ENCODE measurements around the gene SZT2. TPM values are rescaled to one million over a fixed set of nuclear protein-coding genes. Genes with fewer than 3 reads are reported as not detected.

Gene SZT2
- total RNA-seq, 2 donors from 2014 or later = 34.8 to 50.5 TPM

DNA sequence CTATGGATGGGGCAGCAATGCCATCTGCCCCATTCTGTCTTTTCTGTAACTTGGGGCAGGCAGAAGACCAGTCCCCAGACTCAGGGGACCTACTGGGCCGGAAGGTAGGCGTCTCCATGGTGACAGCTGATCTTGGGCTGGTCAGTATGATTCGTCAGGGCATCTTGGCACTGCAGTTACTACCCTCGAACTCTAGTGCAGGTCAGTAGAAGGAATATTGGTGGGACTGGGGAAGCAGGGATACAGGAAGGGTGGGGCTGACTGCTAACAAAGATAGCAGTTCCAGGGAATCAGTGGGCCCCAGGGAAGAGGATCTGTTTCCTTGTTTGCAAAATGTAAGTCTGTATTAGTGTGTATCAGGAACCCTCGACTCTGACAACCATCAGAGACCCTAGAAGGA, 26.2 kb downstream of the SZT2 start:
- peaks cover 12% of the 10 kb centered on the region for H3K36me3 ChIP-seq
- DNase-seq = no peak
- H3K9me3 ChIP-seq = no peaks in the 10 kb centered on the region
- intact Hi-C loops (cut with DNase I) = loop anchor here (5.0 kb wide), 1 partner anchor 189 kb away; no protein-coding TSS in a partner anchor
- H3K27ac ChIP-seq = no peak overlapping the region
- TF ChIP-seq, protein P1, sequence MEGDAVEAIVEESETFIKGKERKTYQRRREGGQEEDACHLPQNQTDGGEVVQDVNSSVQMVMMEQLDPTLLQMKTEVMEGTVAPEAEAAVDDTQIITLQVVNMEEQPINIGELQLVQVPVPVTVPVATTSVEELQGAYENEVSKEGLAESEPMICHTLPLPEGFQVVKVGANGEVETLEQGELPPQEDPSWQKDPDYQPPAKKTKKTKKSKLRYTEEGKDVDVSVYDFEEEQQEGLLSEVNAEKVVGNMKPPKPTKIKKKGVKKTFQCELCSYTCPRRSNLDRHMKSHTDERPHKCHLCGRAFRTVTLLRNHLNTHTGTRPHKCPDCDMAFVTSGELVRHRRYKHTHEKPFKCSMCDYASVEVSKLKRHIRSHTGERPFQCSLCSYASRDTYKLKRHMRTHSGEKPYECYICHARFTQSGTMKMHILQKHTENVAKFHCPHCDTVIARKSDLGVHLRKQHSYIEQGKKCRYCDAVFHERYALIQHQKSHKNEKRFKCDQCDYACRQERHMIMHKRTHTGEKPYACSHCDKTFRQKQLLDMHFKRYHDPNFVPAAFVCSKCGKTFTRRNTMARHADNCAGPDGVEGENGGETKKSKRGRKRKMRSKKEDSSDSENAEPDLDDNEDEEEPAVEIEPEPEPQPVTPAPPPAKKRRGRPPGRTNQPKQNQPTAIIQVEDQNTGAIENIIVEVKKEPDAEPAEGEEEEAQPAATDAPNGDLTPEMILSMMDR (IDR thresholded peaks at IDR 0.05) = no peak
- no peak overlapping the region for H3K9ac ChIP-seq (ENCODE audit: low read depth in 2 of 2, low read length in 2 of 2)
- no peak overlapping the region for H3K4me3 ChIP-seq
- no peaks in the 10 kb centered on the region for H3K4me1 ChIP-seq
- no peaks in the 10 kb centered on the region for H3K27me3 ChIP-seq

- intact Hi-C loops (cut with DNase I) = loop anchor here (5.0 kb wide), 1 partner anchor 192 kb away; no protein-coding TSS in a partner anchor
- no peak overlapping the region for H3K4me3 ChIP-seq
- TF ChIP-seq, protein P1 (IDR thresholded peaks at IDR 0.05) = no peak
- H3K9ac ChIP-seq (ENCODE audit: low read depth in 2 of 2, low read length in 2 of 2) = no peak overlapping the region
- H3K9me3 ChIP-seq = no peaks in the 10 kb centered on the region
- peaks cover 18% of the 10 kb centered on the region for H3K36me3 ChIP-seq
- no peaks in the 10 kb centered on the region for H3K4me1 ChIP-seq
- H3K27ac ChIP-seq = no peak overlapping the region
- no peak for DNase-seq
- H3K27me3 ChIP-seq = no peaks in the 10 kb centered on the region
Observed at GRCh38 chr1:43418858-43419257, 29.2 kb downstream of the SZT2 start.

- Histone ChIP-seq H3K4me3 (no peak overlapping the region), H3K27ac (no peak overlapping the region), H3K9me3 (no peaks in the 10 kb centered on the region), H3K4me1 (no peaks in the 10 kb centered on the region), H3K9ac (ENCODE audit: low read depth in 2 of 2, low read length in 2 of 2) (no peak overlapping the region), H3K36me3 (peaks cover 24% of the 10 kb centered on the region), H3K27me3 (no peaks in the 10 kb centered on the region)
- TF ChIP-seq, protein P1 (IDR thresholded peaks at IDR 0.05) = no peak
- intact Hi-C loops (cut with DNase I) = loop anchor here (5.0 kb wide), 1 partner anchor 193 kb away; no protein-coding TSS in a partner anchor
- DNase-seq = no peak
Observed at GRCh38 chr1:43419627-43420425, 30.1 kb downstream of the SZT2 start.

DNA sequence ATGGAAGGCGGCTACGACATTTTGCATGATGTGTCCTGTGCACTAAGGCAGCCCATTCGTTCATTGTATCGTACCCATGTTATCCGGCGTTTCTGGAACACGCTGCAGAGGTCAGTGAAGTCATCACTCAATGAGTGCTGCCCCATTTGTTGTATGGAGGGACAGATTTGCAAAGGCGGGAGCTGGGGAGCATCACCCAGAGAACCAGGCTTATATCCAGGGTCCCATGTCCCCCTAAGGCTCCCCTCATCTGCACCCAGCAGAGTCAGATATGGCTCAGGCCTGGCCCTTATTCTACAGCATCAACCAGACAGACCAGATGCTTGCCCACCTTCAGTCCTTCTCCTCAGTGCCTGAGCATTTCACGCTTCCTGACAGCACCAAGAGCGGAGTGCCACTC, 31.2 kb downstream of the SZT2 start:
- no peak overlapping the region for H3K27ac ChIP-seq
- intact Hi-C loops (cut with DNase I) = no loop called here
- H3K4me1 ChIP-seq = no peaks in the 10 kb centered on the region
- H3K9ac ChIP-seq (ENCODE audit: low read depth in 2 of 2, low read length in 2 of 2) = no peak overlapping the region
- H3K9me3 ChIP-seq = no peaks in the 10 kb centered on the region
- DNase-seq = no peak
- H3K4me3 ChIP-seq = no peak overlapping the region
- H3K36me3 ChIP-seq = peaks cover 28% of the 10 kb centered on the region
- TF ChIP-seq, protein P1 (IDR thresholded peaks at IDR 0.05) = no peak
- no peaks in the 10 kb centered on the region for H3K27me3 ChIP-seq

- TF ChIP-seq, protein P1 (IDR thresholded peaks at IDR 0.05) = no peak
- H3K9me3 ChIP-seq = no peaks in the 10 kb centered on the region
- no peak overlapping the region for H3K9ac ChIP-seq (ENCODE audit: low read depth in 2 of 2, low read length in 2 of 2)
- no peaks in the 10 kb centered on the region for H3K27me3 ChIP-seq
- no peak for DNase-seq
- H3K4me1 ChIP-seq = no peaks in the 10 kb centered on the region
- peaks cover 32% of the 10 kb centered on the region for H3K36me3 ChIP-seq
- intact Hi-C loops (cut with DNase I) = no loop called here
- H3K4me3 ChIP-seq = no peak overlapping the region
- no peak overlapping the region for H3K27ac ChIP-seq
Observed at GRCh38 chr1:43421396-43421795, 31.7 kb downstream of the SZT2 start.

All from colonic mucosa (tissue), 4 donors.